Loucy (cell line): ENCODE data around the gene NHS.

Experiments used
- CTCF ChIP-seq: fragments of 200-600 bp; sonication (generic); conservative IDR thresholded peaks from 2 replicates; pipeline ENCODE4 v1.5.1; 2014; ENCODE audit warnings: mild to moderate bottlenecking, antibody characterized with exemption, low read length
- EZH2phosphoT487 ChIP-seq: fragments of 200-600 bp; IDR thresholded peaks from 2 replicates; pipeline ENCODE4 v1.6.1; 2018; ENCODE audit warnings: antibody characterized with exemption, mild to moderate bottlenecking, moderate library complexity, borderline replicate concordance

GRCh38 chrX:17395154-17395553 lies 20.2 kb downstream of the NHS start:
- TF ChIP-seq CTCF (no peak), EZH2phosphoT487 (no peak)
